Measurements from ENCODE around the gene SLC16A1. TPM values are rescaled to one million over a fixed set of nuclear protein-coding genes. Genes with fewer than 3 reads are reported as not detected.

The SLC16A1 gene
- total and polyA plus RNA-seq, 9 donors, result 10.3 to 38.8 (median 23.3) TPM

DNA sequence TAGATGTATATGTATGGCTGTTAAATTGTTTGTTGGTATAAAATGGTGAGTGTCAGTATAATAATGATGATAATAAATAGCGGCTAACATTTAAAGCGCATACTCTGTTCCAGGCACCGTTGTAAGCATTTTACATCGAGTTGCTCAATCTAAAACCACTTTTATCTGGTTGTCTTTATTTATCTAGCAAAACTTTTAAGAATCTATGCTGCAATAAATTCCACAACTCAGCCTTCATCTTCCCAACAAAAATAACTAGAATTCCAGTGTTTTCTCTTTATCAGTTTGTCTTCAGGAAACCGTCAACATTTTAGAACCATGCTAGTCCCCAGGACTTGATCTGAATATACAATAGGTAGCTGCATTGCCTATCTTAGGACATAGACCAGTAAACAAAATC, 19.3 kb upstream of the SLC16A1 start:
- Histone ChIP-seq H3K4me3 (no peak overlapping the region), H3K27ac (no peak overlapping the region), H3K36me3 (no peaks in the 10 kb centered on the region), H3K4me1 (ENCODE audit: insufficient read depth) (no peaks in the 10 kb centered on the region), H3K27me3 (no peaks in the 10 kb centered on the region), H3K9me3 (no peaks in the 10 kb centered on the region)
- no peak for TF ChIP-seq EP300 (IDR thresholded peaks at IDR 0.05)
- TF ChIP-seq, protein P1, sequence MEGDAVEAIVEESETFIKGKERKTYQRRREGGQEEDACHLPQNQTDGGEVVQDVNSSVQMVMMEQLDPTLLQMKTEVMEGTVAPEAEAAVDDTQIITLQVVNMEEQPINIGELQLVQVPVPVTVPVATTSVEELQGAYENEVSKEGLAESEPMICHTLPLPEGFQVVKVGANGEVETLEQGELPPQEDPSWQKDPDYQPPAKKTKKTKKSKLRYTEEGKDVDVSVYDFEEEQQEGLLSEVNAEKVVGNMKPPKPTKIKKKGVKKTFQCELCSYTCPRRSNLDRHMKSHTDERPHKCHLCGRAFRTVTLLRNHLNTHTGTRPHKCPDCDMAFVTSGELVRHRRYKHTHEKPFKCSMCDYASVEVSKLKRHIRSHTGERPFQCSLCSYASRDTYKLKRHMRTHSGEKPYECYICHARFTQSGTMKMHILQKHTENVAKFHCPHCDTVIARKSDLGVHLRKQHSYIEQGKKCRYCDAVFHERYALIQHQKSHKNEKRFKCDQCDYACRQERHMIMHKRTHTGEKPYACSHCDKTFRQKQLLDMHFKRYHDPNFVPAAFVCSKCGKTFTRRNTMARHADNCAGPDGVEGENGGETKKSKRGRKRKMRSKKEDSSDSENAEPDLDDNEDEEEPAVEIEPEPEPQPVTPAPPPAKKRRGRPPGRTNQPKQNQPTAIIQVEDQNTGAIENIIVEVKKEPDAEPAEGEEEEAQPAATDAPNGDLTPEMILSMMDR (IDR thresholded peaks at IDR 0.05), result no peak
- no peak for TF ChIP-seq POLR2A (IDR thresholded peaks at IDR 0.05)
- no peak for DNase-seq
- WGBS, 3 donors, result 77 to 78% (median 77%) methylated on average over 5 of the region's 5 CpGs
- intact Hi-C loops (cut with DNase I), result no loop called here

DNA sequence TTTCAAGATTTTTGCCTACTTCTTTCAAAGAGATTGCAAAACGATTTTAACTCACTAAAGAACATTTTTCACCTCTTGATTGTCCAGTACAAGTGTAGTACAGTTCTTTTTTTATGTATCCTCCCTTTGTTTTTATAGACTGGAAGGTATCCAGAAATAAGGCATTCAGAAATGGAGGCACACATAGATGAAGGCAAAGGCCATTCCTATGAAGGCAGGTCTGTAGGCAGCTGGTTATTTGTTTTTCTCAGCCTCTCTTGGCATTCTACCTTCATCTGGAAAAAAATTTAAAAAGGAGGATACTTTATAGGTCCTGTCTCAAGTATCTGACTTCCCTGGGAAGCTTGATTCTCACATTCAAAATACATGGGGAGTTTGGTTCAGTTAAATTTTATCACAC, 18.6 kb upstream of the SLC16A1 start:
- TF ChIP-seq EP300 (IDR thresholded peaks at IDR 0.05) (no peak), POLR2A (IDR thresholded peaks at IDR 0.05) (no peak)
- TF ChIP-seq, protein P1 (IDR thresholded peaks at IDR 0.05), result no peak
- Histone ChIP-seq H3K27me3 (no peaks in the 10 kb centered on the region), H3K4me1 (ENCODE audit: insufficient read depth) (no peaks in the 10 kb centered on the region), H3K9me3 (no peaks in the 10 kb centered on the region), H3K4me3 (no peak overlapping the region), H3K36me3 (no peaks in the 10 kb centered on the region), H3K27ac (no peak overlapping the region)
- no peak for DNase-seq
- intact Hi-C loops (cut with DNase I), result no loop called here
- 25 to 35% (median 33%) methylated on average over 1 of the region's 1 CpG for WGBS, 3 donors

DNA sequence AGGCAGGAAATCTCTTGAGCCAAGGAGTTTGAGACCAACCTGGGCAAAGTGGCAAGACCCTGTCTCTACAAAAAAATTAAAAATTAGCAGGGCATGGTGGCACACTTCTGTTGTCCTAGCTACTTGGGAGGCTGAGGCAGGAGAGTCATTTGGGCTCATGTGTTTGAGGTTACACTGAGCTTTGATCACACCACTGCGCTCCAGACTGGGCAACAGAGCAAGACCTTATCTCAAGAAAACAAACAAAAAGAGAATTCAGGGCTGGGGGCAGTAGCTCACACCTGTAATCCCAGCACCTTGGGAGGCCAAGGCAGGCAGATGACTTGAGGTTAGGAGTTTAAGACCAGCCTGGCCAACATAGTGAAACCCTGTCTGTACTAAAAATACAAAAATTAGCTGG, 17.8 kb upstream of the SLC16A1 start:
- no peaks in the 10 kb centered on the region for H3K9me3 ChIP-seq
- no peaks in the 10 kb centered on the region for H3K4me1 ChIP-seq (ENCODE audit: insufficient read depth)
- TF ChIP-seq, protein P1 (IDR thresholded peaks at IDR 0.05), result no peak
- TF ChIP-seq POLR2A (IDR thresholded peaks at IDR 0.05), result no peak
- no peak for TF ChIP-seq EP300 (IDR thresholded peaks at IDR 0.05)
- no peak for DNase-seq
- intact Hi-C loops (cut with DNase I), result no loop called here
- H3K27ac ChIP-seq, result no peak overlapping the region
- H3K36me3 ChIP-seq, result no peaks in the 10 kb centered on the region
- WGBS, 3 donors, result 90 to 100% (median 96%) methylated on average over 1 of the region's 1 CpG
- H3K4me3 ChIP-seq, result no peak overlapping the region
- H3K27me3 ChIP-seq, result no peaks in the 10 kb centered on the region

DNA sequence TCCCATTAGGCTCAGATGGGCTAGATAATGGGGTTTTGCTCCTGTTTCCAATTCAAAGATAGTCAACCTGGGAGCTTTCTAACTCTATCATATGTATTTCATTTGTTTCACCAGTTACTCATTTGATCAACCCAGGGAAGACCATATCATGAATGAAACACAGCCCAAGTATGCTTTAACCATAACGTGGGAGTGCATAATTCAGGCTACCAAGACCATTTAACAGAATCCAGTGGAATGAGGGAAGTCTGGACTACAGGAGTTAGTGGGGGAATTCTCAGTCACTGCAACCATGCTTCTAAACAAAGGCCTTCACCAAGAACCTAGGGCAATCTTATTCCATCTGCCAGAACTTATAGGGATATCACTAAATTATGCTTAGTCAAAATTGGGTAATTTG, 15.0 kb upstream of the SLC16A1 start:
- no peak overlapping the region for H3K4me3 ChIP-seq

More for the DNA sequence above, 15.0 kb upstream of the SLC16A1 start:
- intact Hi-C loops (cut with DNase I), result no loop called here
- no peak for DNase-seq
- Histone ChIP-seq H3K36me3 (no peaks in the 10 kb centered on the region), H3K27me3 (no peaks in the 10 kb centered on the region), H3K4me1 (ENCODE audit: insufficient read depth) (no peaks in the 10 kb centered on the region), H3K9me3 (no peaks in the 10 kb centered on the region), H3K27ac (no peak overlapping the region)
- WGBS, 3 donors, result 59 to 82% (median 69%) methylated on average over 1 of the region's 1 CpG
- TF ChIP-seq POLR2A (IDR thresholded peaks at IDR 0.05), result no peak
- TF ChIP-seq, protein P1 (IDR thresholded peaks at IDR 0.05), result no peak
- no peak for TF ChIP-seq EP300 (IDR thresholded peaks at IDR 0.05)

All from ovary (tissue), 9 donors.